Breast epithelium (tissue), 4 donors: ENCODE results near the gene ITGB3BP. TPM values are rescaled to one million over a fixed set of nuclear protein-coding genes. Genes with fewer than 3 reads are reported as not detected.

ENCODE experiments used
- DNase-seq, 2 donors: peaks; one replicate each; pipeline ENCODE4 v3.0.0-alpha.2; 2019; ENCODE audit warnings: low spot score in 2 of 2
- H3K27ac ChIP-seq, 2 donors: fragments of 200-600 bp; sonication (generic) in 1 of 2; one replicate each; pipeline ENCODE4 v1.5.1; 2016 to 2019; ENCODE audit warnings: mild to moderate bottlenecking in 1 of 2
- H3K27me3 ChIP-seq, 2 donors: fragments of 200-600 bp; sonication (generic) in 1 of 2; one replicate each; pipeline versions ENCODE4 v1.5.1 to v1.6.0; 2017 to 2019; ENCODE audit warnings: control low read depth in 1 of 2, mild to moderate bottlenecking in 1 of 2
- H3K36me3 ChIP-seq: fragments of 200-600 bp; one replicate; pipeline ENCODE4 v1.5.1; 2019
- H3K4me1 ChIP-seq, 2 donors: fragments of 200-600 bp; sonication (generic); one replicate each; pipeline ENCODE4 v1.5.1; 2016 to 2019; ENCODE audit warnings: control low read depth in 1 of 2
- H3K4me3 ChIP-seq, 3 donors: fragments of 200-600 bp; sonication (generic); 1 replicate in 2 of 3; 2 replicates in 1 of 3; pipeline ENCODE4 v1.5.1; 2016 to 2019; ENCODE audit warnings: mild to moderate bottlenecking in 3 of 3, moderate library complexity in 2 of 3
- H3K9me3 ChIP-seq, 2 donors: fragments of 200-600 bp; sonication (generic) in 1 of 2; one replicate each; pipeline ENCODE4 v1.5.1; 2016 to 2019; ENCODE audit warnings: control low read depth in 1 of 2
- CTCF ChIP-seq, 3 donors: fragments of 450-650 bp; IDR thresholded peaks; one replicate each; pipeline ENCODE4 v1.5.1; 2016 to 2017; ENCODE audit warnings: antibody characterized with exemption in 3 of 3, mild to moderate bottlenecking in 3 of 3, moderate library complexity in 3 of 3
- POLR2A ChIP-seq: fragments of 450-650 bp; IDR thresholded peaks from one replicate; pipeline ENCODE4 v1.6.1; 2016; ENCODE audit warnings: antibody characterized with exemption, mild to moderate bottlenecking, moderate library complexity
- POLR2AphosphoS5 ChIP-seq, 3 donors: sonication (generic); formaldehyde crosslinking; IDR thresholded peaks; one replicate each; pipeline ENCODE4 v1.6.1; 2017; ENCODE audit warnings: antibody characterized with exemption in 3 of 3
- intact Hi-C: fragments of 100-400 bp; cut with DNase I; formaldehyde crosslinking; loops from one replicate; pipeline ENCODE4 v1.15.1; 2023; ENCODE audit warnings: low total_unique reads
- total RNA-seq, 3 donors: library from RNA; depleted of rRNA; stranded (reverse); fragments of >200 nt; gene quantifications; one replicate each; pipeline ENCODE4 v1.1.0, GENCODE V29; 2016

Gene ITGB3BP
- total RNA-seq, 3 donors from 2014 or later = 11.7 to 29.3 (median 18.4) TPM

- H3K27me3 ChIP-seq = no peaks in the 10 kb centered on the region
- H3K27ac ChIP-seq = no peak overlapping the region
- H3K9me3 ChIP-seq = no peaks in the 10 kb centered on the region
- no peaks in the 10 kb centered on the region for H3K4me1 ChIP-seq
- DNase-seq = no peak
- H3K4me3 ChIP-seq = no peak overlapping the region
- TF ChIP-seq POLR2AphosphoS5 (IDR thresholded peaks at IDR 0.05) = no peak
- TF ChIP-seq POLR2A = no peak
- no peak for TF ChIP-seq CTCF (IDR thresholded peaks at IDR 0.05)
- H3K36me3 ChIP-seq = no peaks in the 10 kb centered on the region
- intact Hi-C loops = no loop called here
These were observed 68.8 kb downstream of the ITGB3BP start for GRCh38 chr1:63454269-63454668.

- Histone ChIP-seq H3K9me3 (no peaks in the 10 kb centered on the region), H3K4me3 (no peak overlapping the region), H3K27me3 (no peaks in the 10 kb centered on the region), H3K27ac (no peak overlapping the region), H3K4me1 (no peaks in the 10 kb centered on the region), H3K36me3 (no peaks in the 10 kb centered on the region)
- DNase-seq = no peak
- intact Hi-C loops = no loop called here
- no peak for TF ChIP-seq POLR2A
- no peak for TF ChIP-seq CTCF (IDR thresholded peaks at IDR 0.05)
- TF ChIP-seq POLR2AphosphoS5 (IDR thresholded peaks at IDR 0.05) = no peak
These were observed 69.8 kb downstream of the ITGB3BP start for GRCh38 chr1:63453232-63453631.

GRCh38 chr1:63450416-63450815 lies 72.6 kb downstream of the ITGB3BP start:
- no peak overlapping the region for H3K4me3 ChIP-seq
- no peaks in the 10 kb centered on the region for H3K9me3 ChIP-seq
- H3K27ac ChIP-seq = no peak overlapping the region
- intact Hi-C loops = no loop called here
- DNase-seq = no peak
- H3K27me3 ChIP-seq = no peaks in the 10 kb centered on the region
- no peaks in the 10 kb centered on the region for H3K4me1 ChIP-seq
- H3K36me3 ChIP-seq = no peaks in the 10 kb centered on the region
- TF ChIP-seq POLR2AphosphoS5 (IDR thresholded peaks at IDR 0.05) (no peak), CTCF (IDR thresholded peaks at IDR 0.05) (no peak), POLR2A (no peak)

GRCh38 chr1:63448731-63449246 lies 74.2 kb downstream of the ITGB3BP start:
- intact Hi-C loops = loop anchor here (5.0 kb wide), 1 partner anchor 101 kb away; no protein-coding TSS in a partner anchor
- Histone ChIP-seq H3K27me3 (no peaks in the 10 kb centered on the region), H3K4me1 (no peaks in the 10 kb centered on the region)

GRCh38 chr1:63442141-63442475 lies 80.9 kb downstream of the ITGB3BP start:
- intact Hi-C loops = no loop called here
- TF ChIP-seq POLR2AphosphoS5 (IDR thresholded peaks at IDR 0.05) (no peak), CTCF (IDR thresholded peaks at IDR 0.05) (no peak), POLR2A (no peak)
- Histone ChIP-seq H3K4me1 (no peaks in the 10 kb centered on the region), H3K27me3 (no peaks in the 10 kb centered on the region), H3K9me3 (no peaks in the 10 kb centered on the region), H3K36me3 (no peaks in the 10 kb centered on the region), H3K27ac (no peak overlapping the region), H3K4me3 (no peak overlapping the region)
- DNase-seq = no peak

More at GRCh38 chr1:63448731-63449246, 74.2 kb downstream of the ITGB3BP start:
- Histone ChIP-seq H3K9me3 (no peaks in the 10 kb centered on the region), H3K36me3 (no peaks in the 10 kb centered on the region), H3K27ac (no peak overlapping the region), H3K4me3 (no peak overlapping the region)
- TF ChIP-seq POLR2AphosphoS5 (IDR thresholded peaks at IDR 0.05) (no peak), POLR2A (no peak), CTCF (IDR thresholded peaks at IDR 0.05) (no peak)
- no peak for DNase-seq
